Neural cell (in vitro differentiated cells): ENCODE measurements around the gene SDSL. TPM values are rescaled to one million over a fixed set of nuclear protein-coding genes. Genes with fewer than 3 reads are reported as not detected.

ENCODE experiments used
- H2AFZ ChIP-seq: fragments of 200-600, 300-800 bp; sonication (generic), shearing (Covaris generic); 2 replicates; pipeline ENCODE4 v1.6.0; 2014; ENCODE audit warnings: low read depth, mild to moderate bottlenecking, antibody characterized with exemption, low read length, moderate library complexity
- H3F3A ChIP-seq: fragments of 200-600 bp; shearing (Covaris generic); 2 replicates; pipeline ENCODE4 v1.6.1; 2016; ENCODE audit warnings: mild to moderate bottlenecking, moderate library complexity, mixed read lengths, antibody characterized with exemption, low read length; ENCODE audit not compliant: insufficient read depth, poor library complexity, severe bottlenecking
- H3K27ac ChIP-seq: fragments of 200-600, 300-800 bp; sonication (generic), shearing (Covaris generic); 2 replicates; pipeline ENCODE4 v1.5.1; 2014; ENCODE audit warnings: mild to moderate bottlenecking, low read length, moderate library complexity
- H3K27me3 ChIP-seq: fragments of 300-800, 200-600 bp; sonication (generic), shearing (Covaris generic); 2 replicates; pipeline ENCODE4 v1.6.0; 2014; ENCODE audit warnings: mild to moderate bottlenecking, low read depth, low read length, moderate library complexity; ENCODE audit not compliant: insufficient read depth
- H3K36me3 ChIP-seq: fragments of 300-800, 200-600 bp; sonication (generic), shearing (Covaris generic); 2 replicates; pipeline ENCODE4 v1.5.1; 2014; ENCODE audit warnings: mild to moderate bottlenecking, antibody characterized with exemption, low read length, moderate library complexity; ENCODE audit not compliant: insufficient read depth
- H3K4me2 ChIP-seq: fragments of 300-800, 200-600 bp; sonication (generic), shearing (Covaris generic); 2 replicates; pipeline ENCODE4 v1.6.0; 2014; ENCODE audit warnings: mild to moderate bottlenecking, low read length
- H3K4me3 ChIP-seq: fragments of 300-800, 200-600 bp; sonication (generic), shearing (Covaris generic); 2 replicates; pipeline ENCODE4 v1.5.1; 2014; ENCODE audit warnings: mild to moderate bottlenecking, low read length, moderate library complexity
- H3K79me2 ChIP-seq: fragments of 200-600 bp; shearing (Covaris generic); replicated peaks from 2 replicates; pipeline ENCODE4 v1.6.0; 2014; ENCODE audit warnings: mild to moderate bottlenecking, low read length, moderate library complexity; ENCODE audit not compliant: insufficient read depth
- H3K9ac ChIP-seq: fragments of 300-800, 200-600 bp; sonication (generic), shearing (Covaris generic); 2 replicates; pipeline ENCODE4 v1.6.1; 2016; ENCODE audit warnings: mild to moderate bottlenecking, low read length, mixed read lengths
- H3K9me2 ChIP-seq: fragments of 200-600 bp; shearing (Covaris generic); 2 replicates; pipeline ENCODE4 v1.6.1; 2016; ENCODE audit warnings: mild to moderate bottlenecking, low read length, mixed read lengths; ENCODE audit not compliant: insufficient read depth
- H3K9me3 ChIP-seq: fragments of 200-600, 300-800 bp; sonication (generic), shearing (Covaris generic); 2 replicates; pipeline ENCODE4 v1.6.1; 2016; ENCODE audit warnings: mild to moderate bottlenecking, mixed run types, low read length, moderate library complexity, mixed read lengths
- H4K20me1 ChIP-seq: fragments of 200-600 bp; shearing (Covaris generic); 2 replicates; pipeline ENCODE4 v1.6.1; 2016; ENCODE audit warnings: mild to moderate bottlenecking, mixed run types; ENCODE audit not compliant: insufficient read depth
- CTCF ChIP-seq: fragments of 450-650 bp; IDR thresholded peaks from 2 replicates; pipeline ENCODE4 v1.5.1; 2014; ENCODE audit warnings: antibody characterized with exemption, mild to moderate bottlenecking, moderate library complexity; ENCODE audit not compliant: poor library complexity, severe bottlenecking
- EP300 ChIP-seq: fragments of 450-650 bp; conservative IDR thresholded peaks from 2 replicates; pipeline ENCODE4 v1.6.1; 2014; ENCODE audit warnings: antibody characterized with exemption, mild to moderate bottlenecking, moderate library complexity; ENCODE audit not compliant: poor library complexity, severe bottlenecking
- EZH2 ChIP-seq: fragments of 200-600, 300-800 bp; shearing (Covaris generic), sonication (generic); IDR thresholded peaks from 2 replicates; pipeline ENCODE4 v1.6.1; 2014; ENCODE audit warnings: antibody characterized with exemption, low read length, borderline replicate concordance, mild to moderate bottlenecking; ENCODE audit not compliant: insufficient read depth, poor library complexity, severe bottlenecking
- MXI1 ChIP-seq: fragments of 450-650 bp; conservative IDR thresholded peaks from 2 replicates; pipeline ENCODE4 v1.6.1; 2014; ENCODE audit warnings: antibody characterized with exemption, mild to moderate bottlenecking; ENCODE audit not compliant: poor library complexity, severe bottlenecking
- POLR2AphosphoS5 ChIP-seq: IDR thresholded peaks from 2 replicates; pipeline ENCODE4 v1.6.1; 2012
- RAD21 ChIP-seq: fragments of 450-650 bp; conservative IDR thresholded peaks from 2 replicates; pipeline ENCODE4 v1.6.1; 2014; ENCODE audit warnings: antibody characterized with exemption, mild to moderate bottlenecking, moderate library complexity
- SMC3 ChIP-seq: fragments of 450-650 bp; conservative IDR thresholded peaks from 2 replicates; pipeline ENCODE4 v1.6.1; 2014; ENCODE audit warnings: antibody characterized with exemption, mild to moderate bottlenecking, moderate library complexity; ENCODE audit not compliant: poor library complexity
- TAF1 ChIP-seq: IDR thresholded peaks from 2 replicates; pipeline ENCODE4 v1.6.1; 2012; ENCODE audit warnings: low read depth
- polyA plus RNA-seq: library from polyadenylated mRNA; depleted of rRNA; stranded (reverse); fragments of >200 nt; gene quantifications from 2 replicates; pipeline ENCODE4 v1.2.3, GENCODE V29; 2014
- TF ChIP-seq, protein P1 (sequence below): IDR thresholded peaks from 2 replicates; pipeline ENCODE4 v1.6.1; 2012; ENCODE audit warnings: borderline replicate concordance

SDSL gene
- polyA plus RNA-seq, 1 donor from 2014 or later, result 2.7 TPM

GRCh38 chr12:113485330-113485729, 63.1 kb downstream of the SDSL start:
- Histone ChIP-seq H3F3A (no peaks in the 10 kb centered on the region), H3K27me3 (peaks cover 71% of the 10 kb centered on the region), H3K79me2 (no peaks in the 10 kb centered on the region), H3K27ac (no peak overlapping the region), H3K9me3 (no peaks in the 10 kb centered on the region), H3K9ac (no peak overlapping the region), H3K9me2 (no peaks in the 10 kb centered on the region), H3K4me2 (no peak overlapping the region), H3K4me3 (no peak overlapping the region), H4K20me1 (no peaks in the 10 kb centered on the region), H3K36me3 (no peaks in the 10 kb centered on the region), H2AFZ (no peak overlapping the region)
- TF ChIP-seq SMC3, result no peak
- TF ChIP-seq EP300, result no peak
- TF ChIP-seq, protein P1, sequence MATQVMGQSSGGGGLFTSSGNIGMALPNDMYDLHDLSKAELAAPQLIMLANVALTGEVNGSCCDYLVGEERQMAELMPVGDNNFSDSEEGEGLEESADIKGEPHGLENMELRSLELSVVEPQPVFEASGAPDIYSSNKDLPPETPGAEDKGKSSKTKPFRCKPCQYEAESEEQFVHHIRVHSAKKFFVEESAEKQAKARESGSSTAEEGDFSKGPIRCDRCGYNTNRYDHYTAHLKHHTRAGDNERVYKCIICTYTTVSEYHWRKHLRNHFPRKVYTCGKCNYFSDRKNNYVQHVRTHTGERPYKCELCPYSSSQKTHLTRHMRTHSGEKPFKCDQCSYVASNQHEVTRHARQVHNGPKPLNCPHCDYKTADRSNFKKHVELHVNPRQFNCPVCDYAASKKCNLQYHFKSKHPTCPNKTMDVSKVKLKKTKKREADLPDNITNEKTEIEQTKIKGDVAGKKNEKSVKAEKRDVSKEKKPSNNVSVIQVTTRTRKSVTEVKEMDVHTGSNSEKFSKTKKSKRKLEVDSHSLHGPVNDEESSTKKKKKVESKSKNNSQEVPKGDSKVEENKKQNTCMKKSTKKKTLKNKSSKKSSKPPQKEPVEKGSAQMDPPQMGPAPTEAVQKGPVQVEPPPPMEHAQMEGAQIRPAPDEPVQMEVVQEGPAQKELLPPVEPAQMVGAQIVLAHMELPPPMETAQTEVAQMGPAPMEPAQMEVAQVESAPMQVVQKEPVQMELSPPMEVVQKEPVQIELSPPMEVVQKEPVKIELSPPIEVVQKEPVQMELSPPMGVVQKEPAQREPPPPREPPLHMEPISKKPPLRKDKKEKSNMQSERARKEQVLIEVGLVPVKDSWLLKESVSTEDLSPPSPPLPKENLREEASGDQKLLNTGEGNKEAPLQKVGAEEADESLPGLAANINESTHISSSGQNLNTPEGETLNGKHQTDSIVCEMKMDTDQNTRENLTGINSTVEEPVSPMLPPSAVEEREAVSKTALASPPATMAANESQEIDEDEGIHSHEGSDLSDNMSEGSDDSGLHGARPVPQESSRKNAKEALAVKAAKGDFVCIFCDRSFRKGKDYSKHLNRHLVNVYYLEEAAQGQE, result no peak
- TF ChIP-seq CTCF, result no peak
- TF ChIP-seq EZH2, result no peak
- TF ChIP-seq MXI1, result no peak
- no peak for TF ChIP-seq POLR2AphosphoS5
- no peak for TF ChIP-seq TAF1
- no peak for TF ChIP-seq RAD21

DNA sequence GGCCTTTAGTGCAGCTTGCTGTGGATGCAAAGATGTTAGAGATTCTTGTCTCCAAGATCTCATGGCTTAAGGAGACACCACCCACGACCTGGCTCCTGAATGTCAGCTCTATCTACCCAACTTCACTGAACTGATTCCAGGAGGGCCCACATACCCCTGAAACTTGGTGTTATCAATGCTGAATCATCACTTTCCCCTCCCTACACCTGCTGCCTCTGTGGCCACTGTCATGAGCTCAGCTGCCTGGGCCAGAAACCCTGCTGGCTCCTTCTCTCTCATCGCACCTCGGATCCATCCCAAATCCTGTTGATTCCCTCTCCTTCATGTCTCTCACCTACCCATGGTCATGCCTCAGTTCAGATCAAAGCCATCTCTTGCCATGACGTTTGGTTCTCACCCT, 64.5 kb downstream of the SDSL start:
- Histone ChIP-seq H3K4me3 (no peak overlapping the region), H3F3A (no peaks in the 10 kb centered on the region), H3K9me3 (no peaks in the 10 kb centered on the region), H2AFZ (no peak overlapping the region), H3K9ac (no peak overlapping the region), H3K79me2 (no peaks in the 10 kb centered on the region), H4K20me1 (no peaks in the 10 kb centered on the region), H3K36me3 (no peaks in the 10 kb centered on the region), H3K9me2 (no peaks in the 10 kb centered on the region), H3K27ac (no peak overlapping the region), H3K4me2 (no peak overlapping the region), H3K27me3 (peaks cover 57% of the 10 kb centered on the region)
- TF ChIP-seq EZH2 (no peak), SMC3 (no peak), POLR2AphosphoS5 (no peak), CTCF (no peak), TAF1 (no peak), EP300 (no peak), MXI1 (no peak), RAD21 (no peak)
- TF ChIP-seq, protein P1, result no peak
